HG03520 (cell line): ENCODE data around the gene CORO7.
"Not testable (repeated sequence)": the region's sequence is repeated elsewhere in the genome, so short reads cannot be mapped to it uniquely, and the experiment has no call there.

Experiments
- ATAC-seq: cut with Tn5 transposase; IDR thresholded peaks from one replicate; pipeline ENCODE4 v1.9.1; 2021; ENCODE audit warnings: mild to moderate bottlenecking, moderate library complexity; ENCODE audit not compliant: unreplicated experiment

The CORO7 gene

DNA sequence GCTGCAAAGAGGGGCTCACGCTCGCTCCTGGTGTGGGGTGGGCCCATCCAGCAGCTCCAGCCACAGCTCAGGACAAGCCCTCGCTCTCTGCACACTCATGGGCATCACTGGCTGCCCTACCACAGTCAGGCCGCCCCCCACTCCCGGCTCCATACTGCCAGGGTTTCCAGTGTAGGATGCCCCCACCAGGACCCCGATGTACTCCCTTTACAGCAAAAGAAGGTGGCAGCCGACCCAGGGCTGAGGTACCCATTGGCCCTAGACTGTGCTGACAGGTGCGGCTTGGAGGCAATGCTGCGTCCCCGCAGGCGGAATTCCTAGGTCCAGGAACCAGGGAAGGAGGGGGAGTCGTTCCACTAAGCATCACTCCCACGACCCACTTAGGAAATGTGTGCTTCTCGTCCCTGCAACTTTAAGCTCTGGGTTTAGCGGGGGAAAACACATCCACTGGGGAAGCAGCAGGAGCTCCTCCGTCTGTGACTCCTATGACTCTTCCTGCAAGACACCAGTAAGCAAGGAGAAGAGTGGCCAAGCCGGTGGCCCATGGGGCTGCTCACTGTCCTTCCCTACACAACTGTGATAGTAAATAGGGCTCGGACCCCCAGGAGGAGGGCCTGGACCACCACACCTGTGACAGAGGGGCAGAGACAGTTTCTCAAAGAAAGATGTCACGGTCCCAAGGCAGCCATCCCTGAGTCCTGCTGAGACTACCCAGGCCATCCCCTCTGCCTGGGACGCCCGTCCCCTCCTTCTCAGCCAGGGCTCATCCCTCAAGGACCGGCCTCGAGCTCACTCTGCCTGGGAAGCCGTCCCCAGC, 13.1 kb downstream of the CORO7 start:
- ATAC-seq: no peak

DNA sequence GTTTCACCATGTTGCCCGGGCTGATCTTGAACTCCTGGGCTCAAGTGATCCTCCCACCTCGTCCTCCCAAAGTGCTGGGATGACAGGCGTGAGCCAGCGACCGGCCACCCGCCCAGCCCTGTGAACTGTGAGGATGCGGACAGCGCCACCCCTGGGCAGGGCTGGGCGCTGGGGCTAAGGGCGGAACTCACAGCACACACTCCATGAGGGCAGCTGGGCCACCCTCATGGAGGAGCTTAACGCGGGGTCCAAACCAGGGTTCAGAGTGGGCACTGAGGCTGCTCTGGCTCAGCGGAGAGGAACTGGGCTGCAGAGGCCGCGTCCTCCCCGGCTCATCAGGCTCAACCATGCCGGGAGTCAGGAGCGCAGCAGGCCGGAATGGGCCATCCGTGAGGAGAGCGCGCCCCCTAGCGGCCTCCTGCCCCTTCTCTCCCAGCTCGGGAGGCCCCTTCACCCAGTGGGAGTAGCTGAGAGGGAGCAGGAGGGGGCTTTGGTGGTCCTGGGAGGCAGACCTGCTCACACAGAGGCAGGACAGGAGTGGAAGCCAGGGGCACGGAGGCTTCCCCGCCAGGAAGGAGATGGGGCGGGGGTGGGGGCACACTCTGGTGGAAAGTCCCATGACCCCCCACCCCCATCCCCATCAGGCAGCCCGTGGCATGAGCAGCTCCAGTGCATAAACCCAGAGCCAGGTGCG, 13.8 kb downstream of the CORO7 start:
- no peak for ATAC-seq

- no peak for ATAC-seq
Measured at GRCh38 chr16:4401510-4401909, 14.9 kb downstream of the CORO7 start.

DNA sequence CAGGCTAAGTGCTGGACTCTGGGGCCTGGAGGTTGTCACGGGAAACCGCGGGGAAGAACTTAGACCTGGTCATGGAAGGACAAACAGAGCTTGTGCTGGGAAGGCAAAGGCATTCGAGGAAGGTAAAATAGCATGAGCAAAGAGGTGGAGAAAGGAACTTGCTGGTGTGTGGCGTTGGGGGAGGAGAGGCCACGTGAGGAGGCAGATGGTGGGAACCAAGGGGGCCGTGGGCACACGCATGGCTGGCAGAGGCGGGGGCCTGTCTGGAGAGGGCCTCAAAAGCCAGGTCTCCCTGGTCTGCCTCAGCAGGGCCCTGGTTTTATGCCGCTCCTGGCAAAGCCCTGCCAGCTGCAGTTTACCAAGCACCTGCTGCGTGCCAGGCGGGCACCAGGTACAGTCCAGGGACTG, 15.3 kb downstream of the CORO7 start:
- no peak for ATAC-seq

GRCh38 chr16:4399001-4399730, 17.2 kb downstream of the CORO7 start:
- ATAC-seq: no peak

- no peak for ATAC-seq
Measured at GRCh38 chr16:4395055-4395726, 21.2 kb downstream of the CORO7 start.

GRCh38 chr16:4393850-4394249, 22.5 kb downstream of the CORO7 start:
- ATAC-seq: not testable (repeated sequence)

DNA sequence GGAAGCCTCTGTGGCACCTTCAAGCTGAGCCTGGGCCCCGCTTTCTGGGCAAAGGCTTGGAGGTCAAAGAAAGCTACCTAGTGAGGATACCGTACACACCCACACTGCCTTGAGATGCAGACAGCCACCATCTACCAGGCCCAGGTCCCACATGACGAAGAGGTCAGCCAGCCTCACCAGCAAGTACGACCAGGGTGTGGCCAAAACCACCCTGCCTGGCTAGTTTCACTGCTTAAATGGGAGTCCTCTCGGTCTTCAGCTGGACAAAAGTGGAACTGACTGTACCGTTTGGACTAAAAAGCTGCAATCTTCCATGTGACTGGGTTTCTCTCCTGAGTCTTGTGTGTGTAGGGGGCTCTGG, 23.2 kb downstream of the CORO7 start:
- ATAC-seq: no peak

- ATAC-seq: no peak
Measured at GRCh38 chr16:4392382-4393239, 23.8 kb downstream of the CORO7 start.

GRCh38 chr16:4391631-4392381, 24.6 kb downstream of the CORO7 start:
- ATAC-seq: no peak

DNA sequence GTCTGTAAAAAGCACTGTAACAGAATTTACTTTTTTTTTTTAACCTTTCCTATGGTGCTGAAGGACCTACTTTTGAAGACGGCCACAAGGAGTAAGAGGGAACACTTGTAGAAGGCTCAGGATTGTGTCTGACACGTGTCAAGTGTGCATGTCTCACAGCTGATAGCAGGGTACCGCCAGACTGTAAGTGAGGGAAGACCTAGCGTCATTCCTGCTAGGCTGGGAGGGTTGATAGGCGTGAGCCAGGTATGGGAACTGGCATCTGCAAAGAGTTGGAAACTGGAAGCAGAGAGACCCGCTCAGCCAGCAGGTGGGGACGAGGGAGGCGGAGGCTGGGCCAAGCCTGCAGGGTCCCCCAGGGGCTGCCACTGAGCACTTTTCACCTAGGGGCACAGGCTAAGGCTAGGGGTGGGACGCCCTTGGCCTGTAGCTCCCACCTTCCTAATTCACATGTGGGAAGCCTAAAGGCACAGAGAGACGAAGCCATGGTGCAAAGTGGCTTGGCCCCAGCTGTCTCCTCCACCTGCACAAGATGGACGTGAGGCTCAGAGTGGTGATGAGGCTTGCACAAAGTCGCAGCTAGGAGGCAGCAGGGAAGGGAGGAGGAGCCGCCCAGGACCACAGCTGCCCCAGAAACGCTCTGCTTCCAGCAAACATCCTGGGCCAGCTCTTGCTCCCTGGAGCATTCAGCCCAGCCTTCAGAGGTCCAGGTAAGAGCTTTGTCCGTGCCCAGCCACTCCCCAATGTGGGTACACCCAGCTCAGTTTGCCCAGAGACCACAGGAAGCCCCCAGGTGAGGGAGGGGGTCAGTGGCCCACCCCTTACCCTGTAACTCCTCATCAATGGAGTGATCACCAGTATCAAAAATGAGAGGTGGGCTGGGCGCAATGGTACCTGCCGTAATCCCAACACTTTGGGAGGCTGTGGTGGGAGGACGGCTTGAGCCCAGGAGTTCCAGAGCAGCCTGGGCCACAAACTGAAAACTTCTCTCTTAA, 25.8 kb downstream of the CORO7 start:
- ATAC-seq: no peak

- no peak for ATAC-seq
Measured at GRCh38 chr16:4389051-4389955, 27.1 kb downstream of the CORO7 start.

- no peak for ATAC-seq
Measured at GRCh38 chr16:4388271-4389021, 27.9 kb downstream of the CORO7 start.

DNA sequence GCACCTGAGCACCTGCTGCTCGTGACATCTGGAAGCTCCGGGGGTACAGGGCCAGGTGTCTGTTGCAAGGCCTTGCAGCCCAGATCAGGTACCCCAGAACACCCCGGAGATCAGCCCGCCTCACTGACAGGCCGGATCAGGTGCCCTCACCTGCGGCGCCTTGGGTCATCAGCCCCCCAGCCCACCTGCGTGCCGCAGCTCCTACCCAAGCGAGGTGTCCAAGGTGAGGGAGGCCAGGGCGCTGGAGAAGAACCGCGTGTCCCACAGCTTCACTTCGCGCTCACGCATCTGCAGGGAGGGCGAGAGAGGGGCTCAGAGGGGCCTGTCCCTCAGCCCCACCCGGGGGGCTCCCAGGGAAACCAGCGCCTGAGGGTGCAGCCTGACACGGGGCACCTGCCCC, 28.6 kb downstream of the CORO7 start:
- ATAC-seq: no peak

DNA sequence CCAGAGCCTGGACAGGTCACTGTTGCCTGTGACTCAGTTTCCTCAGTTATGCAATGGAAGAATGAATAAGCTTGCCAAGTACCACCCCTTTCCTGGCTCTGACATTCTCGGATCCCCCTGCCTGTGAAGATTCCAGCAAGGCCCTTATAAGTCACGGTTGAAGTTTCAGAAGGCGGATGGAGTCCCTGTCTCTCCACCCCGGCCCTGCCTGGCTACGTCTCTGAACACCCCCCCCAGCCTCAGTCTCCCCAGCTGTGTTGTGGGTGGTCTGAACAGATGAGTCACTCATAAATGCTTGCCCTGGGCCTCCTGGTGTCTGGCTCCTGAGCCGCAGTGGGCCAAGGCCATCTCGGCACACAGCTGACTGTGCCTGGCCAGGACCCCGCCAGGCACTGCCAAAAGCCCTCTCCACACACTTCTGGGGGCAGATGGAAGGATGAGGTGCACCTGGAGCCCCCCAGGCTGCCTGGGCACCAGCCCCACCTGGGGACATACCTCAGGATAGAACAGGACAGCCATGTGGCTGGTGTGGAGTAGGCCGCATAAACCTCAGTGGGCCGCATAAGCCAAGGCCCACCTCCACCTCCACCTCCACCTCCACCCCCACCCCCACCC, 29.3 kb downstream of the CORO7 start:
- ATAC-seq: no peak

- no peak for ATAC-seq
Measured at GRCh38 chr16:4386451-4386805, 30.0 kb downstream of the CORO7 start.
